SK-N-SH treated with all-trans-retinoic acid at 6 μM for 48 hours (cell line): ENCODE results near the gene DUSP12.

Experiments used
- ATAC-seq: fragments of 200-7000 bp; cut with Tn5 transposase; 3 replicates; pipeline ENCODE4 v1.9.1; 2020; ENCODE audit warnings: mild to moderate bottlenecking, moderate library complexity
- ARNTL ChIP-seq: fragments of 450-650 bp; formaldehyde crosslinking; IDR thresholded peaks from 2 replicates; pipeline ENCODE4 v1.5.0; 2020; ENCODE audit warnings: low read depth, mild to moderate bottlenecking, moderate library complexity, borderline replicate concordance
- BACH2 ChIP-seq: fragments of 250-450 bp; sonication (Bioruptor Pico); IDR thresholded peaks from 2 replicates; pipeline ENCODE4 v1.9.0; 2021; ENCODE audit warnings: mild to moderate bottlenecking, borderline replicate concordance
- CSDC2 ChIP-seq: fragments of 250-450 bp; sonication (Bioruptor Pico); IDR thresholded peaks from 2 replicates; pipeline ENCODE4 v1.5.0; 2020; ENCODE audit warnings: mild to moderate bottlenecking, moderate library complexity
- GLIS3 ChIP-seq: fragments of 250-450 bp; sonication (Bioruptor Pico); IDR thresholded peaks from 2 replicates; pipeline ENCODE4 v1.5.0; 2020; ENCODE audit warnings: mild to moderate bottlenecking, moderate library complexity
- ISL1 ChIP-seq: fragments of 250-450 bp; sonication (Bioruptor Pico); IDR thresholded peaks from 2 replicates; pipeline ENCODE4 v2.1.2; 2022; ENCODE audit warnings: mild to moderate bottlenecking, moderate library complexity
- OSR1 ChIP-seq: fragments of 250-450 bp; sonication (Bioruptor Pico); IDR thresholded peaks from 2 replicates; pipeline ENCODE4 v1.8.0; 2022; ENCODE audit warnings: moderate library complexity, mild to moderate bottlenecking, inconsistent platforms
- PPARA ChIP-seq: fragments of 250-450 bp; sonication (Bioruptor Pico); IDR thresholded peaks from 2 replicates; pipeline ENCODE4 v1.5.0; 2020; ENCODE audit warnings: mild to moderate bottlenecking, borderline replicate concordance
- RARB ChIP-seq: fragments of 250-450 bp; sonication (Bioruptor Pico); IDR thresholded peaks from 2 replicates; pipeline ENCODE4 v1.8.0; 2021; ENCODE audit warnings: mild to moderate bottlenecking, moderate library complexity
- SNAI2 ChIP-seq: fragments of 250-450 bp; sonication (Bioruptor Pico); IDR thresholded peaks from 2 replicates; pipeline ENCODE4 v1.5.0; 2020; ENCODE audit warnings: mild to moderate bottlenecking, moderate library complexity
- TCF4 ChIP-seq: fragments of 250-450 bp; sonication (Bioruptor Pico); IDR thresholded peaks from 2 replicates; pipeline ENCODE4 v1.8.0; 2021; ENCODE audit warnings: mild to moderate bottlenecking, moderate library complexity, borderline replicate concordance
- TOX ChIP-seq: fragments of 250-450 bp; sonication (Bioruptor Pico); IDR thresholded peaks from 2 replicates; pipeline ENCODE4 v1.8.0; 2021; ENCODE audit warnings: mild to moderate bottlenecking, moderate library complexity, borderline replicate concordance
- ZC3H10 ChIP-seq: fragments of 250-450 bp; sonication (Bioruptor Pico); IDR thresholded peaks from 2 replicates; pipeline ENCODE4 v1.5.1; 2021; ENCODE audit warnings: mild to moderate bottlenecking, moderate library complexity
- ZFP3 ChIP-seq: fragments of 250-450 bp; sonication (Bioruptor Pico); IDR thresholded peaks from 2 replicates; pipeline ENCODE4 v1.5.0; 2020; ENCODE audit warnings: mild to moderate bottlenecking, moderate library complexity
- ZFP30 ChIP-seq: fragments of 450-650 bp; formaldehyde crosslinking; IDR thresholded peaks from 2 replicates; pipeline ENCODE4 v1.5.0; 2022; ENCODE audit warnings: mild to moderate bottlenecking, moderate library complexity
- ZNF565 ChIP-seq: fragments of 450-650 bp; formaldehyde crosslinking; conservative IDR thresholded peaks from 2 replicates; pipeline ENCODE4 v1.5.0; 2020; ENCODE audit warnings: low read depth, mild to moderate bottlenecking, moderate library complexity
- ZNF8 ChIP-seq: fragments of 450-650 bp; formaldehyde crosslinking; IDR thresholded peaks from 2 replicates; pipeline ENCODE4 v1.5.0; 2020; ENCODE audit warnings: mild to moderate bottlenecking, moderate library complexity
- TF ChIP-seq, protein P1 (sequence below): fragments of 250-450 bp; sonication (Bioruptor Pico); IDR thresholded peaks from 2 replicates; pipeline ENCODE4 v1.5.0; 2020; ENCODE audit warnings: mild to moderate bottlenecking, moderate library complexity
- TF ChIP-seq, protein P2 (sequence below): fragments of 250-450 bp; sonication (Bioruptor Pico); IDR thresholded peaks from 2 replicates; pipeline ENCODE4 v1.5.1; 2021; ENCODE audit warnings: mild to moderate bottlenecking, moderate library complexity
- TF ChIP-seq, protein P3 (sequence below): fragments of 250-450 bp; sonication (Bioruptor Pico); IDR thresholded peaks from 2 replicates; pipeline ENCODE4 v1.5.1; 2020; ENCODE audit warnings: low read depth, mild to moderate bottlenecking, moderate library complexity
- TF ChIP-seq, protein P4 (sequence below): fragments of 250-450 bp; sonication (Bioruptor Pico); IDR thresholded peaks from 2 replicates; pipeline ENCODE4 v1.8.0; 2020; ENCODE audit warnings: mild to moderate bottlenecking, moderate library complexity, borderline replicate concordance

Gene DUSP12

DNA sequence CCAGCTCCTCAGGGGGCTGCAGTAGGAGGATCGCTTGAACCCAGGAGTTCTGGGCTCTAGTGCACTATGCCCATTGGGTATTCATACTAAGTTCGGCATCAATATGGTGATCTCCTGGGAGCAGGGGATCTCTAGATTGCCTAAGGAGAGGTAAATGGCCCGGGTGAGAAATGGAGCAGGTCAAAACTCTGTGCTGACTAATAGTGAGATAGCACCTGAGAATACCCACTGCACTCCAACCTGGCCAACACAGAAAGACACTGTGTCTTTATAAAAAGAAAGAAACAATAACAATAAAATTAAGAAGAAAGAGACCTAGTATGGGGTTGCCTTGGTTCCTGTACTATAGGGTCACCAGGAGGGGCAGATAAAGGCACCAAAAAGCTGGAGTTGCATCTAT, 13.7 kb upstream of the DUSP12 start:
- TF ChIP-seq TOX (CRISPR knock-in tag): no peak
- TF ChIP-seq RARB (CRISPR knock-in tag): no peak
- TF ChIP-seq OSR1 (CRISPR knock-in tag): no peak
- TF ChIP-seq SNAI2 (CRISPR knock-in tag): no peak
- TF ChIP-seq, protein P1, sequence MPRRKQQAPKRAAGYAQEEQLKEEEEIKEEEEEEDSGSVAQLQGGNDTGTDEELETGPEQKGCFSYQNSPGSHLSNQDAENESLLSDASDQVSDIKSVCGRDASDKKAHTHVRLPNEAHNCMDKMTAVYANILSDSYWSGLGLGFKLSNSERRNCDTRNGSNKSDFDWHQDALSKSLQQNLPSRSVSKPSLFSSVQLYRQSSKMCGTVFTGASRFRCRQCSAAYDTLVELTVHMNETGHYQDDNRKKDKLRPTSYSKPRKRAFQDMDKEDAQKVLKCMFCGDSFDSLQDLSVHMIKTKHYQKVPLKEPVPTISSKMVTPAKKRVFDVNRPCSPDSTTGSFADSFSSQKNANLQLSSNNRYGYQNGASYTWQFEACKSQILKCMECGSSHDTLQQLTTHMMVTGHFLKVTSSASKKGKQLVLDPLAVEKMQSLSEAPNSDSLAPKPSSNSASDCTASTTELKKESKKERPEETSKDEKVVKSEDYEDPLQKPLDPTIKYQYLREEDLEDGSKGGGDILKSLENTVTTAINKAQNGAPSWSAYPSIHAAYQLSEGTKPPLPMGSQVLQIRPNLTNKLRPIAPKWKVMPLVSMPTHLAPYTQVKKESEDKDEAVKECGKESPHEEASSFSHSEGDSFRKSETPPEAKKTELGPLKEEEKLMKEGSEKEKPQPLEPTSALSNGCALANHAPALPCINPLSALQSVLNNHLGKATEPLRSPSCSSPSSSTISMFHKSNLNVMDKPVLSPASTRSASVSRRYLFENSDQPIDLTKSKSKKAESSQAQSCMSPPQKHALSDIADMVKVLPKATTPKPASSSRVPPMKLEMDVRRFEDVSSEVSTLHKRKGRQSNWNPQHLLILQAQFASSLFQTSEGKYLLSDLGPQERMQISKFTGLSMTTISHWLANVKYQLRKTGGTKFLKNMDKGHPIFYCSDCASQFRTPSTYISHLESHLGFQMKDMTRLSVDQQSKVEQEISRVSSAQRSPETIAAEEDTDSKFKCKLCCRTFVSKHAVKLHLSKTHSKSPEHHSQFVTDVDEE (CRISPR knock-in tag): no peak
- no peak for TF ChIP-seq BACH2 (CRISPR knock-in tag)
- TF ChIP-seq GLIS3 (CRISPR knock-in tag): no peak
- no peak for TF ChIP-seq TCF4
- TF ChIP-seq ARNTL (CRISPR knock-in tag): no peak
- TF ChIP-seq, all 23 proteins: peak for 0
- no peak for ATAC-seq

DNA sequence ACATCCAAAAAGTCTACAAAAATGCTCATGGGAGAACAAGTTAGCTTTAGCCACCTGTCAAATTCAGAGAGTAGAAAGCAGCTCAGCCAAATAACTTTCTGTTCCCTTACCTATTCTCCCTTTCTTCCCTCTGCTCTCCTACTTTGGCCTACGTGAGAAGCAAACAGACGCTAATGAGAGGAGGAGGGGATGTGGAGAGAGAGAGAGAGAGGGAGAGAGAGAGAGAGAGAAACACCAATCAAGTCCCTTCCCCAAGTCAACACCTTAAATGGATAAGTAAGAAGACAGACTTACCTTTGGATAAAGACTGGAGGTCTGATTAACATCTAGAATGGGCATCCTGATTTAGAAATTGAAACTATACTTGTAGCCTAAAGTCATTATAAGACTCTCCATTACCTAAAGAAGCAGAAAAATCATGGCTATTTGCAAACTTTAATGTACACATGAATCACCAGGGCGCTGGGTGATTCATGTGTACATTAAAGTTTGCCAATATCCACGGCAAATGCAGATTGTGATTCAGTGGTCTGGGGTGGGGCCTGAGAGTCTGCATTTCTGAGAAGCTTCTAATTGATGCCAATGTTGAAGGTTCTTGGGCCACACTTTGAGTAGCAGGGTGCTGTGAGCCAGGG, 13.1 kb upstream of the DUSP12 start:
- TF ChIP-seq, protein P2, sequence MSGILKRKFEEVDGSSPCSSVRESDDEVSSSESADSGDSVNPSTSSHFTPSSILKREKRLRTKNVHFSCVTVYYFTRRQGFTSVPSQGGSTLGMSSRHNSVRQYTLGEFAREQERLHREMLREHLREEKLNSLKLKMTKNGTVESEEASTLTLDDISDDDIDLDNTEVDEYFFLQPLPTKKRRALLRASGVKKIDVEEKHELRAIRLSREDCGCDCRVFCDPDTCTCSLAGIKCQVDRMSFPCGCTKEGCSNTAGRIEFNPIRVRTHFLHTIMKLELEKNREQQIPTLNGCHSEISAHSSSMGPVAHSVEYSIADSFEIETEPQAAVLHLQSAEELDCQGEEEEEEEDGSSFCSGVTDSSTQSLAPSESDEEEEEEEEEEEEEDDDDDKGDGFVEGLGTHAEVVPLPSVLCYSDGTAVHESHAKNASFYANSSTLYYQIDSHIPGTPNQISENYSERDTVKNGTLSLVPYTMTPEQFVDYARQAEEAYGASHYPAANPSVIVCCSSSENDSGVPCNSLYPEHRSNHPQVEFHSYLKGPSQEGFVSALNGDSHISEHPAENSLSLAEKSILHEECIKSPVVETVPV (CRISPR knock-in tag): no peak
- TF ChIP-seq ZFP3 (CRISPR knock-in tag) (no peak), ZNF8 (CRISPR knock-in tag) (no peak), GLIS3 (CRISPR knock-in tag) (no peak), ZFP30 (no peak), BACH2 (CRISPR knock-in tag) (no peak), ZC3H10 (CRISPR knock-in tag) (no peak), TOX (CRISPR knock-in tag) (no peak), ZNF565 (no peak), ISL1 (CRISPR knock-in tag) (no peak), OSR1 (CRISPR knock-in tag) (no peak), CSDC2 (CRISPR knock-in tag) (no peak), PPARA (no peak), SNAI2 (CRISPR knock-in tag) (no peak), RARB (CRISPR knock-in tag) (no peak)
- TF ChIP-seq, protein P3, sequence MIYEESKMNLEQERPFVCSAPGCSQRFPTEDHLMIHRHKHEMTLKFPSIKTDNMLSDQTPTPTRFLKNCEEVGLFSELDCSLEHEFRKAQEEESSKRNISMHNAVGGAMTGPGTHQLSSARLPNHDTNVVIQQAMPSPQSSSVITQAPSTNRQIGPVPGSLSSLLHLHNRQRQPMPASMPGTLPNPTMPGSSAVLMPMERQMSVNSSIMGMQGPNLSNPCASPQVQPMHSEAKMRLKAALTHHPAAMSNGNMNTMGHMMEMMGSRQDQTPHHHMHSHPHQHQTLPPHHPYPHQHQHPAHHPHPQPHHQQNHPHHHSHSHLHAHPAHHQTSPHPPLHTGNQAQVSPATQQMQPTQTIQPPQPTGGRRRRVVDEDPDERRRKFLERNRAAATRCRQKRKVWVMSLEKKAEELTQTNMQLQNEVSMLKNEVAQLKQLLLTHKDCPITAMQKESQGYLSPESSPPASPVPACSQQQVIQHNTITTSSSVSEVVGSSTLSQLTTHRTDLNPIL (CRISPR knock-in tag): no peak
- TF ChIP-seq, protein P1 (CRISPR knock-in tag): no peak
- TF ChIP-seq, protein P4, sequence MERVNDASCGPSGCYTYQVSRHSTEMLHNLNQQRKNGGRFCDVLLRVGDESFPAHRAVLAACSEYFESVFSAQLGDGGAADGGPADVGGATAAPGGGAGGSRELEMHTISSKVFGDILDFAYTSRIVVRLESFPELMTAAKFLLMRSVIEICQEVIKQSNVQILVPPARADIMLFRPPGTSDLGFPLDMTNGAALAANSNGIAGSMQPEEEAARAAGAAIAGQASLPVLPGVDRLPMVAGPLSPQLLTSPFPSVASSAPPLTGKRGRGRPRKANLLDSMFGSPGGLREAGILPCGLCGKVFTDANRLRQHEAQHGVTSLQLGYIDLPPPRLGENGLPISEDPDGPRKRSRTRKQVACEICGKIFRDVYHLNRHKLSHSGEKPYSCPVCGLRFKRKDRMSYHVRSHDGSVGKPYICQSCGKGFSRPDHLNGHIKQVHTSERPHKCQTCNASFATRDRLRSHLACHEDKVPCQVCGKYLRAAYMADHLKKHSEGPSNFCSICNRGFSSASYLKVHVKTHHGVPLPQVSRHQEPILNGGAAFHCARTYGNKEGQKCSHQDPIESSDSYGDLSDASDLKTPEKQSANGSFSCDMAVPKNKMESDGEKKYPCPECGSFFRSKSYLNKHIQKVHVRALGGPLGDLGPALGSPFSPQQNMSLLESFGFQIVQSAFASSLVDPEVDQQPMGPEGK: no peak
- no peak for ATAC-seq

DNA sequence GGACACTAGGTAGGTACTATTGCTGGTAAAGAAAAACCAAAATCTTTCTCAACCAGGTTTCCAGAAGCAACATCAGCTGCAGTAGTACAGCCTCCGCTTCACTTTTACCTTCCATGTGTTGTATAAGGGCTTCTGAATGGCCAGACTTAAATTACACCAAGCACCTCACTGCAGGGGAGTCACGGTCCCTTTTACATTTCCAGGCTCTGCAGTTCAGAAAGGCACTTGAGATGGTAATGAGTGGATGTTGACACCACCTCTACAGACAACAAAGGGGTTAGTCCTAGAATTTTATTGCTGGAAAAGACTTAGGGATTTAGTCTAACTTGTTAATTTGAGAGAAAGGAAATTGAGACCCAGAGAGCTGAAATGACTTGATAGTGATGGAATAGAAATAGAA, 12.0 kb upstream of the DUSP12 start:
- no peak for ATAC-seq
- TF ChIP-seq, protein P3 (CRISPR knock-in tag): no peak
- TF ChIP-seq ZNF8 (CRISPR knock-in tag): no peak
- TF ChIP-seq ZFP3 (CRISPR knock-in tag): no peak
